Embryonic facial prominence (tissue), 1 donor: Measurements from ENCODE around the gene GIGYF2.
"Not testable (repeated sequence)": the region's sequence is repeated elsewhere in the genome, so short reads cannot be mapped to it uniquely, and the experiment has no call there.

Experiments used
- DNase-seq: peaks from one replicate; pipeline ENCODE4 v3.0.0-alpha.2; 2016; ENCODE audit errors: extremely low spot score

Gene GIGYF2

GRCh38 chr2:232697059-232697806 lies at the start of gene GIGYF2:
Gene GIGYF2 (plus strand): TSS chr2:232697331. CDS start chr2:232735198, 37,867 bp downstream.
- peak; percentile 92 for DNase-seq

DNA sequence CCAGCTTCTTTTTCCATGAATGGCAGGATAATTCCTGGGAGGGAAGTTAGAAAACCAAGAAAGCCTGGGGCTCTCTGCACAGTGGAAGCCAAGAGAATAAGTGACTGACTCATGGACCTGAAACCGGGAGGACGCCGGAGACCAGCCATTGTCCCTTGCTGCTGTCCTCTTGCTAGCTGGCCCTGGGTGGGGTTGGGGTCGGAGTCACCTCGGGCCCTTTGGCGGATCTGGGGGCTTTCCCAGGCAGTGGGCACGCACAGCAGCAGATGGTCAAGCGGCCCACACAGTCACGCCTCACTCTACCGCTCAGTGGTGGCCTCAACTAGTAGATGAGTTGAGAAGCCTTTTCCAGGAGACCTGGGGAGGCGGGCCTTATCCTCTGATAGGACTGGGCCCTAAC lies 48.1 kb upstream of the GIGYF2 start:
- DNase-seq = no peak

DNA sequence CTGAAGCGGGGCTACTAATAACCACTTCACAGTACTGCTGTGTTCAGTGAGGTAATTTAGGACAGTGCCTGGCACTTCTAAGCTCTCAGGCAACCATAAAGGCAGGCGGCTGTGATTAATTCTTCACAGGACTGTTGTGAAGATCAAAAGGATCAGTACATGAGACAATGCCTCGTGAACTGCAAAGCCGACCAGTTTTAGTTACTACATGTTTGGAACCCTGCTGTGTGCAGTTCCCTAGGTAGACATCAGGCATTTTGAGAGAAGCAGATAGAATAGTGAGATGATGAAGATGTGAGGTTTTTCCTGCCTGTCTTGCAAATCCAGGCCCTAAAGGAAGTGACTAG lies 44.7 kb upstream of the GIGYF2 start:
- DNase-seq = no peak

DNA sequence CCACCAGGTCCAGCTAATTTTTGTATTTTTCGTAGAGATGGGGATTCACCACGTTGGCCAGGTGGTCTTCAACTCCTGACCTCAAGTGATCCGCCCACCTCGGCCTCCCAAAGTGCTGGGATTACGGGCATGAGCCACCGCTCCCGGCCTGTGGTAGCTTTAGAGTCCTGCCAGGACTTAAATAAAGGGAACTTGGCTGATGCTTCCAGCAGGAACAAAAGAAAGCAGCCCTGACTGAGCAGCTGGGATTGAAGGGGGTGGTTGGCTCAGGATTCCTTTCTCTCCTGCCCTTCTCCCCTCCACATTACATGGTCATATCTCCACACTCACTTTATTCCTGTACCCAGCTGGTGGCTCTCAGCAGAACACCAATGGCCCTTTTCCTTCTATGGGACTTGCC lies 43.7 kb upstream of the GIGYF2 start:
- DNase-seq = no peak

- DNase-seq = no peak
These were observed 41.7 kb upstream of the GIGYF2 start for GRCh38 chr2:232655392-232655791.

- no peak for DNase-seq
These were observed 38.8 kb upstream of the GIGYF2 start for GRCh38 chr2:232658217-232658785.

DNA sequence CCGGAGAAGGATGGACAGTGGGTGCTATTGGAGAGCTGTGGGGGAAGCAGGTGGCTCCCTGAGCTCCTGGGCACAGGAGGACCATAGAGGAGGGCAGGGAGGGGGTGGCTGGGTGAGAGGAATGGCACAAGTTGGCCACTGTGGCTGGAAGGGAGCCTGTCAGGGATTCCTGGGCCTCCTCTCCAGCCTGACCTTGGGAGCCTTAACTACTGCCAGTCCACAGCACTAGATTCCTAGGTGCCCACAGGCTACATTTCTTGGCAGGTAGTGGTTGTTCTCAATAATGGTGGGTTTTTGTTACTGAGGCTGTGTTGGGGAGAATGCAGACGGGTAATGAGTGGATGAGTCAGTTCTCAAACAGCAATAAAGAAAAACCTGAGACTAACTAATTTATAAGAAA lies 37.8 kb upstream of the GIGYF2 start:
- no peak for DNase-seq

GRCh38 chr2:232662486-232663260 lies 34.5 kb upstream of the GIGYF2 start:
- DNase-seq = no peak

- DNase-seq = no peak
These were observed 30.9 kb upstream of the GIGYF2 start for GRCh38 chr2:232666051-232666805.

DNA sequence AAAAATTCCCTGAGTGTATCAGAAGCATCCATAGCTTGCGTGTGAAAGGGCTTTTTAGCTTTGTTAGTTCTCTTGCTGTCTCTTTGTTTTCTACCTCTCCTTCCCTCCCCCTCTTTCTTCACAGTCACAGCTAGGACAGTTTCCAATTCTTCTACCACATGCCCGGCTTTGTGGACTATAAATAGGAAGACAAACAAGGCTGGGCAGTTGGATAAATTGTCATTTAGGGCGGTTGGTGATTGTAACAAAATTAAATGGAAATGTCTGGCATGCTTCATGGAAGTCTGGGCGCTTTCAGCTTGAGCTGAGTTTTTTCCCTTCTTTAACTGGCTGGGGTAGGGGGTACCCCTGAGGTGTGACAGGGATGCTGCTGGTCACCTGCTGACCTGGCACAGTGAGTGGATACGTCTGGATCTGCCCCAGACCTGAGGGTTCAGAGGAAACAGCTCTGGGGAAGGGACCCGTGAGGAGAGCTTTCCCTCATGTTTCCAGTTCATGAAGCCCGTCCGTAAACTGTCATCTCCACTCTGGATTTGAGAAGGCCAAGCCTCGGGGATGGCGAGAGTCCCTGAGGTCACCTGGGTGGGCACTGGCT lies 29.0 kb upstream of the GIGYF2 start:
- DNase-seq = no peak

DNA sequence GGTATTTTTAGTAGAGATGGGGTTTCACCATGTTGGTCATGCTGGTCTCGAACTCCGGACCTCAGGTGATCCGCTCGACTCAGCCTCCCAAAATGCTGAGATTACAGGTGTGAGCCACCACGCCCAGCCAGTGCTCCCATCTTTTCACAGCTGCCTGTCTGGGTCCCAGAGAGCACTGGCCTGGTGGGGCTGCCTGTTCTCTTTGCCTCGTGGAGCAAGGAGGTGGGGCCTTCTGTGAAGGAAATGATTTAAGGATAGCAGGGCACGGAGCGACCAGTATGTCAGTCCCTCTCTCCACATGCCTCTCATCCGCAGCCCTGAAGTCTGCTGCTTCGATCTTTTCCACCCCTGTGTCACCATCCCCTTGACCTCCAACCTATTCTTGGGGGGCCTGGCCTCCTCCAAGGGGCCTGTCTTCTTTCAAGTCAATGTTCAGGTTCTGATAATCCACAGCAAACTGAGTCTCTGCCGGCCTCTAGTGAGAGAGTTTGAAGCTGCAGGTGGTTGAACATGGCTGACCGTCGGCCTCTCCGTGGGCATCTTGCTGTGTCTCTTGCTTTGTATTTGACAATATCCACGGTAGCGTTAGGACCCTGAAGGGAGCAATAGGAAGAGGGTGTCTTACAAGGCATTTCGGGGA lies 28.2 kb upstream of the GIGYF2 start:
- no peak for DNase-seq

DNA sequence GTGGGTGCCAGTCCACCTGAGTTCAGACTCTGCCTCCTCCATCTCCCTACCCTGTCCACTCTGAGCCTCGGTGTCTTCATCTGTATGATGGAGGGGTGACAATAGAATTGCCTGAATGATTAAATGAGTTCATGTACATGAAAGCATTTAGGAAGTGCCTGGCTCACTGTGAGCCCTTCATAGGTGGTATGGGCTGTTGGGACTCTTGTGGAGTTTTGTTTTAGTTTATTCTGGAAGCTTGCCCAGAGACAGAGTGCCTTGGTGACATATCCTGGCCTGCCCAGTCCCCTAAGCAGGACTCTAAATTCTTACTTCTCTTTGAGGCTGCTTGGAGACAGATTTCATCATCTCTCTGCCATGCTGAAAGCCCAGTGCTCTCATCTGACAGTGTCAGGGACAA lies 24.5 kb upstream of the GIGYF2 start:
- DNase-seq = no peak

- DNase-seq = no peak
These were observed 22.6 kb upstream of the GIGYF2 start for GRCh38 chr2:232674491-232674890.

DNA sequence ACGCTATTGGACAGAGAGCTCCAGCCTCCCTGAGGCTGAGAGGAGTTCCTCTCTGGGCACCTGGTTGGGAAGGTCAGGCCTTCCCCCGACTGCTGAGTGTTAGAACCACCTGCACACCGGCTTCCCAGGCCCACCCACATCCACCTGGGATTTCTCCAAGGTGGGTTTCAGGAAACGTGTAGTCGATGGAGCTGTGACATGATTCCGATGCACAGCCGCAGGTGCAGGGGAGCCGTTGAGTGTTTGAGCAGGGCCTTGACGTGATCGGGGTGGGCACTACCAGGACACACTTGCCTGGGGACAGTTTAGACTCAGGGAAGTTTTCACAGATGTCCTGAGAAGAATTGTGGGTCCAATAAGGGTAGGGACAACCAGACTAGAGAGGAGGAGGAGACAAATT lies 21.8 kb upstream of the GIGYF2 start:
- no peak for DNase-seq

DNA sequence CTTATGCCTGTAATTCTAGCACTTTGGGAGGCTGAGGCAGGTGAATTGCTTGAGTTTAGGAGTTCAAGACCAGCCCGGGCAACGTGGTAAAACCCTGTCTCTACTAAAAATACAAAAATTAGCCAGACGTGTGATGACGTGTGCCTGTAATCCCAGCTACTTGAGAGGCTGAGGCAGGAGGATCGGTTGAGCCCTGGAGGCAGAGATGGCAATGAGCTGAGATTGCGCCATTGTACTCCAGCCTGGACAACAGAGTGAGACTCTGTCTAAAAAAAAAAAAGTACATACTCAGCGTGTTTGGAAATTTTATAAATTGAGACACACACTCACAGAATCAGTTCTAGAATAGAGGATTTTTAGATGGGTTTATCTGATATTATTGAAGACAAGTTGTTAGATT lies 17.1 kb upstream of the GIGYF2 start:
- no peak for DNase-seq

DNA sequence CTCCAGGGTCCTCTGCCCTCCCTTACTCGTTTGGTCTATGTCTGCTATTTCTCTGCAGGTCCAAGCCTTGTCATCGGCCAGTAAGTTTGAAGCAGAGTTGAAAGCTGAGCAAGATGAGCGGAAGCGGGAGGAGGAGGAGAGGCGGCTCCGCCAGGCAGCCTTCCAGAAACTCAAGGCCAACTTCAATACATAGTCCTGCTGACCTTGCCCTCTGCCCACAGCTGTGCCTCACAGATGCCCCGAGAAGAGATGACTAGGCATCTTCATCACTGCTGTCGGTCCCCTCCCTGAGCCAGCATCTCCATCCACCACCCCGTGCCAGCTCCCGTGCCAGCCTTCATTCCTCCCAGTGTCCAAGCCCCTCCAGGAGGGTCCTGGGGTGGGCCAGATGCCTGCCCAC lies 15.6 kb upstream of the GIGYF2 start:
- no peak for DNase-seq

- DNase-seq = no peak
These were observed 13.8 kb upstream of the GIGYF2 start for GRCh38 chr2:232683368-232683767.

DNA sequence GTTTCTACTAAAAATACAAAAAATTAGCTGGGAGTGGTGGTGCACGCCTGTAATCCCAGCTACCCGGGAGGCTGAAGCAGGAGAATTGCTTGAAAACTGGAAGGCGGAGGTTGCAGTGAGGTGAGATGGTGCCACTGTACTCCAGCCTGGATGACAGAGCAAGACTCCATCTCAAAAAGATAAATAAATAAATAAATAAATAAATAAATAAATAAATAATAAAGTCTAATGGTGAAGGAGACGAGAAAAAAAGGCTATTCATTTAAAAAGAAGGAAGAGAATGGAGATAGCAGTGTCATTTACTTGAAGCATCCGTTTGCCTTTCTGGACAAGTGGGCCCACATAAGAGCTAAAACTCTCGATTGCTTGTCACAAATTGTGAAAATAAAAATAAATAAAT lies 11.7 kb upstream of the GIGYF2 start:
- not testable (repeated sequence) for DNase-seq

- DNase-seq = no peak
These were observed 9.6 kb upstream of the GIGYF2 start for GRCh38 chr2:232687382-232688160.

DNA sequence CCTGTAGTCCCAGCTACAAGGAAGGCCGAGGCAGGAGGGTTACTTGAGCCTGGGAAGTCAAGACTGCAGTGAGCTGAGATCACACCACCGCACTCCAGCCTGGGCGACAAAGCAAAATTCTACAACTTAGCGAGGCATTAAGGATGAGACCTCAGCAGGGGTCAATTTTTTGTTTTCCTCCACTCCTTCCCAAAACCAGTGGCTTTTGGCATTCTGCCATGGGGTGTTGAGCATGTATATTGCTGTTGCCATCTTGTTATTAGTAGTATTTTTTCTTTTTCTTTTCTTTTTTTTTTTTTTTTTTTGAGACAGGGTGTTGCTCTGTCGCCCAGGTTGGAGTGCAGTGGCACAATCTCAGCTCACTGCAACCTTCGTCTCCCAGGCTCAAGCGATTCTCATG lies 8.9 kb upstream of the GIGYF2 start:
- no peak for DNase-seq
